HL-60 (cell line): Measurements from ENCODE around the gene INAVA.

Experiments used
- CTCF ChIP-seq: IDR thresholded peaks from one replicate; pipeline ENCODE4 v1.5.1; 2011; ENCODE audit warnings: low read length, control low read depth, inconsistent platforms; ENCODE audit not compliant: insufficient read depth
- POLR2AphosphoS5 ChIP-seq: IDR thresholded peaks from 2 replicates; pipeline ENCODE4 v1.6.1; 2012; ENCODE audit warnings: low read depth

- TF ChIP-seq CTCF (no peak), POLR2AphosphoS5 (no peak)
These were observed 27.7 kb downstream of the INAVA start for GRCh38 chr1:200922406-200922805.
